Measurements from ENCODE around the gene CCDC32. TPM values are rescaled to one million over a fixed set of nuclear protein-coding genes. Genes with fewer than 3 reads are reported as not detected.

Gene CCDC32
- total RNA-seq, 4 donors from 2014 or later = 21.6 to 43.9 (median 33.0) TPM

DNA sequence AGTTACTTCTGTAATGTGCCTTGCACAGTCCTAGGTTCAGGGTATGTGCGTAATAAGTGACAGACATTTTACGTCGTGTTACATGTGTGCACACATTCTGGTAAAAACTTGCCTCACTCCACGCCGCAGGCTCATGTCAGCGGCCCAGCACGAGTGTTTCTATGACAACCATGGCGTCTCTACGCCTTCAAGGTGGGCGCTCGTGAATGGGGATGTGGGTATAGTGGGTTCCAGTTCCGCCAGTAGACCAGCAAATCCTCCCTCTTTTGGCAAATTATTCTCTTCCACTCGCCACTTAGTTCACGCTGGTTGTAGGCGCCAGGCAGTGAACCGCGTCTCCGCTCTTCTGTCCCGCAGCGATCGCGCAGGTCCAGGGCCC, 53.8 kb downstream of the CCDC32 start:
- H3K27me3 ChIP-seq = no peaks in the 10 kb centered on the region
- peaks cover 0 to 30% (median 10%) of the 10 kb centered on the region in 4 donors for H3K4me1 ChIP-seq
- DNase-seq (ENCODE audit: low spot score in 2 of 2) = no peak
- WGBS, 2 donors = 23 to 38% methylated on average over 22 of the region's 22 CpGs
- peak overlapping the region in 1 of 4 donors; percentile 53 for H3K27ac ChIP-seq
- H3K36me3 ChIP-seq = no peaks in the 10 kb centered on the region
- peak overlapping the region; percentile 35 to 69 (median 56) for H3K4me3 ChIP-seq
- TF ChIP-seq POLR2A (IDR thresholded peaks at IDR 0.05) (no peak), EP300 (IDR thresholded peaks at IDR 0.05) (no peak)
- TF ChIP-seq, protein P1, sequence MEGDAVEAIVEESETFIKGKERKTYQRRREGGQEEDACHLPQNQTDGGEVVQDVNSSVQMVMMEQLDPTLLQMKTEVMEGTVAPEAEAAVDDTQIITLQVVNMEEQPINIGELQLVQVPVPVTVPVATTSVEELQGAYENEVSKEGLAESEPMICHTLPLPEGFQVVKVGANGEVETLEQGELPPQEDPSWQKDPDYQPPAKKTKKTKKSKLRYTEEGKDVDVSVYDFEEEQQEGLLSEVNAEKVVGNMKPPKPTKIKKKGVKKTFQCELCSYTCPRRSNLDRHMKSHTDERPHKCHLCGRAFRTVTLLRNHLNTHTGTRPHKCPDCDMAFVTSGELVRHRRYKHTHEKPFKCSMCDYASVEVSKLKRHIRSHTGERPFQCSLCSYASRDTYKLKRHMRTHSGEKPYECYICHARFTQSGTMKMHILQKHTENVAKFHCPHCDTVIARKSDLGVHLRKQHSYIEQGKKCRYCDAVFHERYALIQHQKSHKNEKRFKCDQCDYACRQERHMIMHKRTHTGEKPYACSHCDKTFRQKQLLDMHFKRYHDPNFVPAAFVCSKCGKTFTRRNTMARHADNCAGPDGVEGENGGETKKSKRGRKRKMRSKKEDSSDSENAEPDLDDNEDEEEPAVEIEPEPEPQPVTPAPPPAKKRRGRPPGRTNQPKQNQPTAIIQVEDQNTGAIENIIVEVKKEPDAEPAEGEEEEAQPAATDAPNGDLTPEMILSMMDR (IDR thresholded peaks at IDR 0.05) = no peak
- no peaks in the 10 kb centered on the region for H3K9me3 ChIP-seq

DNA sequence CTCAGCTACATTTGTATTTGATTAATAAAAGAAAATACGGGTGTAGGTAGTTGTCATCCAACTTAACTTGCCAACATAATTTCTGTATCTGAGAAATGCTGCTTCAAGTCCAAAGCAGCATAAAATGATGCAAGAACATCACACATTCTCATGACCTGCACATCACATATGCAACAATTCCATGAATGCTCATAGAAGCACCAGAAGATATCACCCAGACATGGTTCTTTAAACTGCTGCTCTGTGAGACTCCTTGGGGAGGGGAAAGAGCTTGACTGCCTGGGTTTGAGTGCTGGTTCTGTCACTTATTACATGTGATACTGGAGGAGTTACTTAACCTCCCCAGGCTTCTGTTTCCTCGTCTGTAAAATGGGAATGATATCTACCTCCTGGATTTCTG, 54.6 kb downstream of the CCDC32 start:
- no peak overlapping the region for H3K4me3 ChIP-seq
- no peak overlapping the region for H3K27ac ChIP-seq
- WGBS, 2 donors = 72 to 83% methylated on average over 2 of the region's 2 CpGs
- peaks cover 0 to 30% (median 10%) of the 10 kb centered on the region in 4 donors for H3K4me1 ChIP-seq
- H3K36me3 ChIP-seq = no peaks in the 10 kb centered on the region
- DNase-seq (ENCODE audit: low spot score in 2 of 2) = no peak
- TF ChIP-seq EP300 (IDR thresholded peaks at IDR 0.05) (no peak), POLR2A (IDR thresholded peaks at IDR 0.05) (no peak)
- TF ChIP-seq, protein P1 (IDR thresholded peaks at IDR 0.05) = no peak
- H3K27me3 ChIP-seq = no peaks in the 10 kb centered on the region
- no peaks in the 10 kb centered on the region for H3K9me3 ChIP-seq

DNA sequence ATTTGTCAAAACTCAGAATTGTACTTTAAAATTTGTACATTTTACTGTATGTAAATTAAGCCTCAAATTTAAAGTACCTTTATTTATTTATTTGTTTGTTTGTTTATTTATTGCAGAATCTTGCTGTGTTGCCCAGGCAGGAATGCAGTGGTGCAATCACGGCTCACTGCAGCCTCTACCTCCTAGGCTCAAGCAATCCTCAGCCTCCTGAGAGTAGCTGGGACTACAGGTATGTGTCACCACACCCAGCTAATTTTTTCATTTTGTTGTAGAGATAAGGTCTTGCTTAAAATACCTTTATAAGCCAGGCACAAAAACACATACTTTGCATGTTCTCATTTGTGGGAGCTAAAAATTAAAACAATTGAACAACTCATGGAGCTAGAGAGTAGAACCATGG, 56.6 kb downstream of the CCDC32 start:
- TF ChIP-seq POLR2A (IDR thresholded peaks at IDR 0.05) = no peak
- 97 to 98% methylated on average over 1 of the region's 1 CpG for WGBS, 2 donors
- no peak overlapping the region for H3K27ac ChIP-seq
- no peaks in the 10 kb centered on the region for H3K36me3 ChIP-seq
- H3K9me3 ChIP-seq = no peaks in the 10 kb centered on the region
- no peak overlapping the region for H3K4me3 ChIP-seq
- H3K4me1 ChIP-seq = peaks cover 0 to 30% (median 10%) of the 10 kb centered on the region in 4 donors
- DNase-seq (ENCODE audit: low spot score in 2 of 2) = no peak
- H3K27me3 ChIP-seq = no peaks in the 10 kb centered on the region

DNA sequence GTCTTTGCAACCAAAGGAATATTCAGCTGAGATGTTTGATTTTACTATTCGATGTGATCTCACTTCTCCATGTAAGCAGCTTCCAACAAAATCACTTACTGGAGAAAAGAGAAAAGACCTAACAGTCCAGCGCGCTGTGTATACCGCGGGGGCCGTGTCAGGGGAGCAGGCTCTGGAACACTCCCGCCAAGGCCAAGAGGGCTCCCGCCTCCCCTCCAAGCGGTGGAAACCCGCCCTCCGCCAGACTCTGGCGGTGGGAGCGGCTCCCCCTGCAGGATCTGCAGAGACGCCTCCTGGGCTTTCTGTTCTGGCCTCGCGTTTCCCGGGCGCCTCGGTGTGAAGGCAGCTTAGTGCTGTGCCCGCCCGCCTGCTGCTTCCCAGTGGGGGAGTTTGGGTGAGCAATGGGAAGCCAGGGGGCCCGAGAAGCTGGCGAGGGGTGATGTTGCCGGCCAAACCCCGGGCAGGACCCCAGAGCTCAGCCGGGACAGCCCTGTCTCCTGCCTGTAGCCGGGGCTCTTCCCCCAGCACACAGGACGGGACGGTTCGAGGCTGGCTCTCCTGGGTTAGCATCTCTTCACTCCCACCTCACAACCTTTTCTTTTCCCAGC, 57.8 kb downstream of the CCDC32 start:
- WGBS, 2 donors = 4% methylated on average over 27 to 30 of the region's 30 CpGs
- H3K27me3 ChIP-seq = no peaks in the 10 kb centered on the region
- TF ChIP-seq POLR2A (IDR thresholded peaks at IDR 0.05) = no peak
- TF ChIP-seq, protein P1 (IDR thresholded peaks at IDR 0.05) = peak; percentile 60 to 77 (median 68)
- H3K4me3 ChIP-seq = peak overlapping the region in 3 of 4 donors; percentile 35 to 46 (median 36)
- H3K27ac ChIP-seq = peak overlapping the region in 1 of 4 donors; percentile 58
- DNase-seq (ENCODE audit: low spot score in 2 of 2) = peak; percentile 26 to 41
- no peaks in the 10 kb centered on the region for H3K9me3 ChIP-seq
- no peaks in the 10 kb centered on the region for H3K36me3 ChIP-seq
- peaks cover 0 to 28% (median 9%) of the 10 kb centered on the region in 4 donors for H3K4me1 ChIP-seq

Small RNA genes within 50 kb of the gene (small RNA-seq; reads per million reads assigned to genes)
- gene RF00017 = not detected
- gene RNU6-516P = not detected

Other genes starting within 250 kb of the CCDC32 start
- 10 to 100 TPM; 13.8 to 25.9 (median 20.5) TPM for gene INAFM2, start 241.3 kb downstream of the CCDC32 start, total RNA-seq
- 10 to 100 TPM; 19.3 to 22.8 (median 21.2) TPM for gene CCDC9B, start 224.1 kb downstream of the CCDC32 start, total RNA-seq
- gene PHGR1, start 214.0 kb downstream of the CCDC32 start, total RNA-seq = not detected
- under 1 TPM; under 0.01 to 0.22 (median 0.10) TPM for gene DISP2, start 206.8 kb downstream of the CCDC32 start, total RNA-seq
- gene KNSTRN, start 182.3 kb downstream of the CCDC32 start, total RNA-seq = 1 to 10 TPM; 3.3 to 7.1 (median 4.2) TPM
- gene IVD, start 159.2 kb downstream of the CCDC32 start, total RNA-seq = 10 to 100 TPM; 62.8 to 88.6 (median 76.7) TPM
- 10 to 100 TPM; 12.3 to 25.5 (median 16.2) TPM for gene BAHD1, start 124.1 kb downstream of the CCDC32 start, total RNA-seq
- 10 to 100 TPM in 3 of 4 donors, 1 to 10 TPM in 1; 5.7 to 27.8 (median 15.4) TPM for gene CHST14, start 94.1 kb downstream of the CCDC32 start, total RNA-seq
- gene RPUSD2, start 4.3 kb upstream of the CCDC32 start, total RNA-seq = 10 to 100 TPM in 1 of 4 donors, 1 to 10 TPM in 3; 4.3 to 11.4 (median 8.3) TPM
- 1 to 10 TPM in 2 of 4 donors, under 1 TPM in 2; under 0.01 to 1.3 (median 0.99) TPM for gene KNL1, start 29.2 kb upstream of the CCDC32 start, total RNA-seq
- gene RAD51, start 130.1 kb upstream of the CCDC32 start, total RNA-seq = under 1 TPM in 2 of 4 donors, not detected in 2; 0.42 to 0.59 TPM
- 10 to 100 TPM; 26.7 to 41.1 (median 39.1) TPM for gene RMDN3, start 190.2 kb upstream of the CCDC32 start, total RNA-seq
- 10 to 100 TPM; 24.5 to 49.4 (median 44.1) TPM for gene GCHFR, start 199.0 kb upstream of the CCDC32 start, total RNA-seq
- under 1 TPM in 1 of 4 donors, not detected in 3; 0.59 TPM for gene C15orf62, start 204.9 kb upstream of the CCDC32 start, total RNA-seq
- 10 to 100 TPM; 19.0 to 48.5 (median 34.2) TPM for gene ZFYVE19, start 242.0 kb upstream of the CCDC32 start, total RNA-seq
- gene DNAJC17, start 242.4 kb upstream of the CCDC32 start, total RNA-seq = 10 to 100 TPM; 23.9 to 61.5 (median 36.3) TPM

All from tibial nerve (tissue), 4 donors.